Globus pallidus (tissue), 1 donor: ENCODE results near the gene IZUMO4.

Source experiments
- DNase-seq: peaks from one replicate; pipeline ENCODE4 v3.0.0-alpha.2; 2015; ENCODE audit warnings: low spot score

The IZUMO4 gene

GRCh38 chr19:2058570-2059421 is 37.9 kb upstream of the IZUMO4 start:
- DNase-seq = no peak

GRCh38 chr19:2059422-2060201 is 37.1 kb upstream of the IZUMO4 start:
- peak; percentile 75 for DNase-seq

GRCh38 chr19:2060884-2061494 is 35.7 kb upstream of the IZUMO4 start:
- DNase-seq = no peak

GRCh38 chr19:2061495-2062388 is 35.0 kb upstream of the IZUMO4 start:
- peak; percentile 98 for DNase-seq

GRCh38 chr19:2062389-2062729 is 34.4 kb upstream of the IZUMO4 start:
- DNase-seq = no peak

GRCh38 chr19:2062770-2063169 is 33.9 kb upstream of the IZUMO4 start:
- no peak for DNase-seq

GRCh38 chr19:2063824-2064223 is 32.9 kb upstream of the IZUMO4 start:
- no peak for DNase-seq

GRCh38 chr19:2064395-2064787 is 32.3 kb upstream of the IZUMO4 start:
- no peak for DNase-seq

- peak; percentile 58 for DNase-seq
These were observed 31.8 kb upstream of the IZUMO4 start for GRCh38 chr19:2064788-2065524.

- no peak for DNase-seq
These were observed 26.3 kb upstream of the IZUMO4 start for GRCh38 chr19:2070436-2070827.

- DNase-seq = no peak
These were observed 25.6 kb upstream of the IZUMO4 start for GRCh38 chr19:2070986-2071673.

GRCh38 chr19:2072757-2073551 is 23.8 kb upstream of the IZUMO4 start:
- no peak for DNase-seq

- no peak for DNase-seq
These were observed 20.2 kb upstream of the IZUMO4 start for GRCh38 chr19:2076526-2076944.

GRCh38 chr19:2077398-2077797 is 19.3 kb upstream of the IZUMO4 start:
- DNase-seq = no peak

GRCh38 chr19:2077833-2078619 is 18.7 kb upstream of the IZUMO4 start:
- DNase-seq = no peak

- DNase-seq = no peak
These were observed 17.4 kb upstream of the IZUMO4 start for GRCh38 chr19:2079076-2079864.

- DNase-seq = no peak
These were observed 16.8 kb upstream of the IZUMO4 start for GRCh38 chr19:2079865-2080301.
